B cell (primary cell): ENCODE results near the gene CEACAM1. TPM values are rescaled to one million over a fixed set of nuclear protein-coding genes. Genes with fewer than 3 reads are reported as not detected.

ENCODE experiments used
- ATAC-seq: fragments of 200-7000 bp; cut with Tn5 transposase; one replicate; pipeline ENCODE4 v1.10.0; 2021; ENCODE audit warnings: low read depth, mild to moderate bottlenecking, moderate number of reproducible peaks, moderate library complexity
- CTCF ChIA-PET: fragments of 350-600 bp; sonication (Branson Sonifier 250); formaldehyde crosslinking; loops from one replicate; lab custom pipeline; 2021; ENCODE audit warnings: antibody characterized with exemption, inconsistent platforms; lab: Charles Lee
- POLR2A ChIA-PET: fragments of 350-600 bp; sonication (Branson Sonifier 250); formaldehyde crosslinking; loops from one replicate; lab custom pipeline; 2021; ENCODE audit warnings: antibody characterized with exemption; lab: Charles Lee
- DNase-seq: peaks from one replicate; pipeline ENCODE4 v3.0.0; 2013
- H2AFZ ChIP-seq: 2 replicates; pipeline ENCODE4 v1.6.1; 2012; ENCODE audit warnings: mild to moderate bottlenecking, low read depth, low read length; ENCODE audit not compliant: insufficient read depth, poor library complexity, severe bottlenecking
- H3K27ac ChIP-seq, 2 donors: 1 replicate in 1 of 2; 2 replicates in 1 of 2; pipeline ENCODE4 v1.5.1; 2012 to 2013; ENCODE audit warnings: low read length in 2 of 2, mild to moderate bottlenecking in 2 of 2, moderate library complexity in 1 of 2
- H3K27me3 ChIP-seq, 4 experiments: fragments of 200-600 bp in 1 of 4; sonication (generic) in 1 of 4; replicated peaks in 1 of 4; 1 replicate in 2 of 4; 2 replicates in 2 of 4; pipeline versions ENCODE4 v1.6.1 to v1.7.0; 2013 to 2016; ENCODE audit warnings: low read length in 3 of 4, mild to moderate bottlenecking in 2 of 4, mixed read lengths in 1 of 4, moderate library complexity in 1 of 4; ENCODE audit not compliant: insufficient read depth in 4 of 4, control insufficient read depth in 3 of 4; ENCODE audit errors: control extremely low read depth in 1 of 4
- H3K36me3 ChIP-seq, 2 experiments: replicated peaks in 1 of 2; 1 replicate in 1 of 2; 2 replicates in 1 of 2; pipeline versions ENCODE4 v1.6.1 to v1.7.1; 2013; ENCODE audit warnings: low read length in 1 of 2; ENCODE audit not compliant: insufficient read depth in 2 of 2, control insufficient read depth in 1 of 2; ENCODE audit errors: control extremely low read depth in 1 of 2, extremely low read depth in 1 of 2
- H3K4me1 ChIP-seq, 2 donors: fragments of 200-600 bp in 1 of 2; sonication (generic) in 1 of 2; 1 replicate in 1 of 2; 2 replicates in 1 of 2; pipeline versions ENCODE4 v1.5.1 to v1.6.1; 2013 to 2017; ENCODE audit warnings: low read length in 2 of 2; ENCODE audit not compliant: control insufficient read depth in 2 of 2, insufficient read depth in 2 of 2
- H3K4me2 ChIP-seq: replicated peaks from 2 replicates; pipeline ENCODE3; 2012; ENCODE audit warnings: mild to moderate bottlenecking, low read depth, low read length; ENCODE audit not compliant: poor library complexity, severe bottlenecking
- H3K4me3 ChIP-seq, 5 experiments: fragments of 200-600 bp in 1 of 5; sonication (generic) in 1 of 5; 1 replicate in 3 of 5; 2 replicates in 2 of 5; pipeline versions ENCODE4 v1.5.1 to v1.7.0; 2011 to 2016; ENCODE audit warnings: low read length in 4 of 5, mild to moderate bottlenecking in 4 of 5, low read depth in 2 of 5, control low read depth in 1 of 5, moderate library complexity in 1 of 5; ENCODE audit not compliant: insufficient read depth in 1 of 5; ENCODE audit errors: control extremely low read depth in 1 of 5, extremely low read depth in 1 of 5
- H3K79me2 ChIP-seq: fragments of 200-600 bp; sonication (generic); one replicate; pipeline ENCODE4 v1.6.0; 2016; ENCODE audit warnings: low read length; ENCODE audit not compliant: control insufficient read depth, insufficient read depth
- H3K9ac ChIP-seq: fragments of 200-600 bp; sonication (generic); 2 replicates; pipeline ENCODE4 v1.6.1; 2017; ENCODE audit warnings: mild to moderate bottlenecking, low read length, moderate library complexity
- H3K9me3 ChIP-seq, 3 donors: one replicate each; pipeline versions ENCODE4 v1.6.1 to v1.7.1; 2013; ENCODE audit warnings: low read length in 2 of 3; ENCODE audit not compliant: control insufficient read depth in 2 of 3, insufficient read depth in 1 of 3; ENCODE audit errors: control extremely low read depth in 1 of 3
- H4K20me1 ChIP-seq: 2 replicates; pipeline ENCODE4 v1.6.0; 2012; ENCODE audit warnings: mild to moderate bottlenecking, low read length; ENCODE audit not compliant: insufficient read depth, control insufficient read depth, poor library complexity, severe bottlenecking
- H3K27ac Mint-ChIP-seq: one replicate; pipeline ENCODE4 v1.8.0; 2021; ENCODE audit warnings: mixed read lengths
- H3K27me3 Mint-ChIP-seq: one replicate; pipeline ENCODE4 v1.8.0; 2021; ENCODE audit warnings: mixed read lengths
- H3K4me1 Mint-ChIP-seq: one replicate; pipeline ENCODE4 v1.8.0; 2021; ENCODE audit warnings: mixed read lengths
- H3K4me3 Mint-ChIP-seq: one replicate; pipeline ENCODE4 v1.8.0; 2021; ENCODE audit warnings: mixed read lengths
- H3K9me3 Mint-ChIP-seq: one replicate; pipeline ENCODE4 v1.8.0; 2022; ENCODE audit warnings: mixed read lengths; ENCODE audit not compliant: insufficient read depth
- CTCF ChIP-seq: fragments of 200-600 bp; IDR thresholded peaks from one replicate; pipeline ENCODE4 v1.8.0; 2022; ENCODE audit warnings: antibody characterized with exemption, mild to moderate bottlenecking
- EZH2 ChIP-seq: IDR thresholded peaks from 2 replicates; pipeline ENCODE4 v1.6.1; 2012; ENCODE audit warnings: borderline replicate concordance, low read depth, mild to moderate bottlenecking, moderate library complexity, low read length; ENCODE audit not compliant: insufficient read depth, poor library complexity, severe bottlenecking
- WGBS: methylation state at CpG from one replicate; pipeline ENCODE4 v1.1.5; 2013; ENCODE audit warnings: missing lambda C conversion rate; ENCODE audit not compliant: insufficient coverage; 5-methylcytosine and 5-hydroxymethylcytosine counted together
- intact Hi-C: fragments of 100-400 bp; cut with micrococcal nuclease; formaldehyde crosslinking; loops from one replicate; pipeline ENCODE4 v1.10.0; 2022
- polyA plus RNA-seq: library from polyadenylated mRNA; depleted of rRNA; stranded (reverse); fragments of >200 nt; gene quantifications from 2 replicates; pipeline ENCODE4 v1.2.3, GENCODE V29; 2012
- total RNA-seq, 2 donors: library from RNA; stranded (reverse); fragments of 120-200 nt in 1 of 2; gene quantifications; 1 replicate in 1 of 2; 2 replicates in 1 of 2; pipeline versions ENCODE4 v1.2.3 to v1.2.4, GENCODE V29; 2013 to 2022

The CEACAM1 gene
- total and polyA plus RNA-seq, 2 donors (not counting 1 experiment from before 2014, with no cell fraction given), result 8.8 to 14.6 TPM

- no peaks in the 10 kb centered on the region for H3K9me3 Mint-ChIP-seq
- H3K4me1 Mint-ChIP-seq, result peaks cover 11% of the 10 kb centered on the region
- no peak for TF ChIP-seq EZH2
- TF ChIP-seq CTCF, result no peak
- POLR2A ChIA-PET, result no interaction called here
- Histone ChIP-seq H3K4me2 (no peak overlapping the region), H3K36me3 (no peaks in the 10 kb centered on the region), H3K27me3 (no peaks in the 10 kb centered on the region), H3K9me3 (no peaks in the 10 kb centered on the region), H3K4me3 (no peak overlapping the region), H4K20me1 (no peaks in the 10 kb centered on the region), H2AFZ (no peak overlapping the region), H3K4me1 (peaks cover 10 to 11% of the 10 kb centered on the region in 2 donors), H3K79me2 (no peaks in the 10 kb centered on the region), H3K9ac (no peak overlapping the region), H3K27ac (no peak overlapping the region)
- H3K27ac Mint-ChIP-seq, result no peak overlapping the region
- ATAC-seq (no peak), DNase-seq (no peak)
- CTCF ChIA-PET, result no interaction called here
- whole genome bisulfite sequencing, result no CpG with 5 or more reads among the region's 2 CpGs
- H3K27me3 Mint-ChIP-seq, result no peaks in the 10 kb centered on the region
- H3K4me3 Mint-ChIP-seq, result no peak overlapping the region
- intact Hi-C loops, result no loop called here
These were observed 51.2 kb downstream of the CEACAM1 start for GRCh38 chr19:42477117-42477516.

GRCh38 chr19:42475366-42475765, 52.9 kb downstream of the CEACAM1 start:
- Histone ChIP-seq H3K9ac (no peak overlapping the region), H2AFZ (no peak overlapping the region), H3K36me3 (no peaks in the 10 kb centered on the region), H3K79me2 (no peaks in the 10 kb centered on the region), H3K27ac (no peak overlapping the region), H3K4me3 (no peak overlapping the region), H4K20me1 (no peaks in the 10 kb centered on the region), H3K4me1 (peaks cover under 1 to 2% of the 10 kb centered on the region in 2 donors), H3K4me2 (no peak overlapping the region), H3K27me3 (no peaks in the 10 kb centered on the region), H3K9me3 (no peaks in the 10 kb centered on the region)
- no peak overlapping the region for H3K27ac Mint-ChIP-seq
- CTCF ChIA-PET, result interaction anchor here (1.3 to 2.5 kb wide), 3 partner anchors 10 to 35 kb away, joined by 3 to 7 read pairs (median 5); no protein-coding TSS in a partner anchor
- POLR2A ChIA-PET, result interaction anchor here (0.7 kb wide), 1 partner anchor 22 kb away, joined by 3 read pairs; no protein-coding TSS in a partner anchor
- TF ChIP-seq EZH2, result no peak
- TF ChIP-seq CTCF, result no peak
- ATAC-seq, result no peak
- H3K4me3 Mint-ChIP-seq, result no peak overlapping the region
- 93% methylated on average over 2 of the region's 4 CpGs for WGBS
- H3K4me1 Mint-ChIP-seq, result peaks cover 2% of the 10 kb centered on the region
- H3K9me3 Mint-ChIP-seq, result no peaks in the 10 kb centered on the region
- intact Hi-C loops, result no loop called here
- DNase-seq, result no peak
- no peaks in the 10 kb centered on the region for H3K27me3 Mint-ChIP-seq
